ENCODE results near the gene LARGE2. TPM values are rescaled to one million over a fixed set of nuclear protein-coding genes. Genes with fewer than 3 reads are reported as not detected.

Gene LARGE2
- total and polyA plus RNA-seq, 2 of the 13 experiments (the other 11 are each of a cell fraction or from before 2014, with no cell fraction given), result 8.5 to 21.6 TPM

- TF ChIP-seq PITX1 (CRISPR knock-in tag; IDR thresholded peaks at IDR 0.05) (no peak), NFE2L2 (IDR thresholded peaks at IDR 0.05; ENCODE audit: low read length) (no peak), PATZ1 (CRISPR knock-in tag; IDR thresholded peaks at IDR 0.05) (peak; percentile 86), EHMT2 (IDR thresholded peaks at IDR 0.05; ENCODE audit: borderline replicate concordance, low read depth, low read length) (no peak), ZNF333 (CRISPR knock-in tag; IDR thresholded peaks at IDR 0.05; ENCODE audit: borderline replicate concordance) (no peak), GATA4 (IDR thresholded peaks at IDR 0.05; ENCODE audit: borderline replicate concordance, low read depth) (no peak), HNRNPLL (IDR thresholded peaks at IDR 0.05; ENCODE audit: low read depth, low read length, poor library complexity, severe bottlenecking) (peak; percentile 50), ZMYM3 (CRISPR knock-in tag; IDR thresholded peaks at IDR 0.05) (no peak), DNMT3B (CRISPR knock-in tag; conservative IDR thresholded peaks at IDR 0.05) (no peak), ZNF776 (CRISPR knock-in tag; IDR thresholded peaks at IDR 0.05) (no peak), ZNF607 (CRISPR knock-in tag; IDR thresholded peaks at IDR 0.05; ENCODE audit: borderline replicate concordance) (no peak), SIX1 (CRISPR knock-in tag; IDR thresholded peaks at IDR 0.05; ENCODE audit: borderline replicate concordance) (peak; percentile 89)
- TF ChIP-seq, protein P1, sequence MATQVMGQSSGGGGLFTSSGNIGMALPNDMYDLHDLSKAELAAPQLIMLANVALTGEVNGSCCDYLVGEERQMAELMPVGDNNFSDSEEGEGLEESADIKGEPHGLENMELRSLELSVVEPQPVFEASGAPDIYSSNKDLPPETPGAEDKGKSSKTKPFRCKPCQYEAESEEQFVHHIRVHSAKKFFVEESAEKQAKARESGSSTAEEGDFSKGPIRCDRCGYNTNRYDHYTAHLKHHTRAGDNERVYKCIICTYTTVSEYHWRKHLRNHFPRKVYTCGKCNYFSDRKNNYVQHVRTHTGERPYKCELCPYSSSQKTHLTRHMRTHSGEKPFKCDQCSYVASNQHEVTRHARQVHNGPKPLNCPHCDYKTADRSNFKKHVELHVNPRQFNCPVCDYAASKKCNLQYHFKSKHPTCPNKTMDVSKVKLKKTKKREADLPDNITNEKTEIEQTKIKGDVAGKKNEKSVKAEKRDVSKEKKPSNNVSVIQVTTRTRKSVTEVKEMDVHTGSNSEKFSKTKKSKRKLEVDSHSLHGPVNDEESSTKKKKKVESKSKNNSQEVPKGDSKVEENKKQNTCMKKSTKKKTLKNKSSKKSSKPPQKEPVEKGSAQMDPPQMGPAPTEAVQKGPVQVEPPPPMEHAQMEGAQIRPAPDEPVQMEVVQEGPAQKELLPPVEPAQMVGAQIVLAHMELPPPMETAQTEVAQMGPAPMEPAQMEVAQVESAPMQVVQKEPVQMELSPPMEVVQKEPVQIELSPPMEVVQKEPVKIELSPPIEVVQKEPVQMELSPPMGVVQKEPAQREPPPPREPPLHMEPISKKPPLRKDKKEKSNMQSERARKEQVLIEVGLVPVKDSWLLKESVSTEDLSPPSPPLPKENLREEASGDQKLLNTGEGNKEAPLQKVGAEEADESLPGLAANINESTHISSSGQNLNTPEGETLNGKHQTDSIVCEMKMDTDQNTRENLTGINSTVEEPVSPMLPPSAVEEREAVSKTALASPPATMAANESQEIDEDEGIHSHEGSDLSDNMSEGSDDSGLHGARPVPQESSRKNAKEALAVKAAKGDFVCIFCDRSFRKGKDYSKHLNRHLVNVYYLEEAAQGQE (IDR thresholded peaks at IDR 0.05; ENCODE audit: borderline replicate concordance in 1 of 2, low read depth in 1 of 2, low read length in 2 of 2), result peak in 1 of 2 experiments; percentile 66
- TF ChIP-seq, protein P2, sequence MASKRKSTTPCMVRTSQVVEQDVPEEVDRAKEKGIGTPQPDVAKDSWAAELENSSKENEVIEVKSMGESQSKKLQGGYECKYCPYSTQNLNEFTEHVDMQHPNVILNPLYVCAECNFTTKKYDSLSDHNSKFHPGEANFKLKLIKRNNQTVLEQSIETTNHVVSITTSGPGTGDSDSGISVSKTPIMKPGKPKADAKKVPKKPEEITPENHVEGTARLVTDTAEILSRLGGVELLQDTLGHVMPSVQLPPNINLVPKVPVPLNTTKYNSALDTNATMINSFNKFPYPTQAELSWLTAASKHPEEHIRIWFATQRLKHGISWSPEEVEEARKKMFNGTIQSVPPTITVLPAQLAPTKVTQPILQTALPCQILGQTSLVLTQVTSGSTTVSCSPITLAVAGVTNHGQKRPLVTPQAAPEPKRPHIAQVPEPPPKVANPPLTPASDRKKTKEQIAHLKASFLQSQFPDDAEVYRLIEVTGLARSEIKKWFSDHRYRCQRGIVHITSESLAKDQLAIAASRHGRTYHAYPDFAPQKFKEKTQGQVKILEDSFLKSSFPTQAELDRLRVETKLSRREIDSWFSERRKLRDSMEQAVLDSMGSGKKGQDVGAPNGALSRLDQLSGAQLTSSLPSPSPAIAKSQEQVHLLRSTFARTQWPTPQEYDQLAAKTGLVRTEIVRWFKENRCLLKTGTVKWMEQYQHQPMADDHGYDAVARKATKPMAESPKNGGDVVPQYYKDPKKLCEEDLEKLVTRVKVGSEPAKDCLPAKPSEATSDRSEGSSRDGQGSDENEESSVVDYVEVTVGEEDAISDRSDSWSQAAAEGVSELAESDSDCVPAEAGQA (IDR thresholded peaks at IDR 0.05; ENCODE audit: low read depth), result no peak
- TF ChIP-seq, protein P2 (CRISPR knock-in tag; IDR thresholded peaks at IDR 0.05; ENCODE audit: borderline replicate concordance), result no peak
- TF ChIP-seq, protein P3, sequence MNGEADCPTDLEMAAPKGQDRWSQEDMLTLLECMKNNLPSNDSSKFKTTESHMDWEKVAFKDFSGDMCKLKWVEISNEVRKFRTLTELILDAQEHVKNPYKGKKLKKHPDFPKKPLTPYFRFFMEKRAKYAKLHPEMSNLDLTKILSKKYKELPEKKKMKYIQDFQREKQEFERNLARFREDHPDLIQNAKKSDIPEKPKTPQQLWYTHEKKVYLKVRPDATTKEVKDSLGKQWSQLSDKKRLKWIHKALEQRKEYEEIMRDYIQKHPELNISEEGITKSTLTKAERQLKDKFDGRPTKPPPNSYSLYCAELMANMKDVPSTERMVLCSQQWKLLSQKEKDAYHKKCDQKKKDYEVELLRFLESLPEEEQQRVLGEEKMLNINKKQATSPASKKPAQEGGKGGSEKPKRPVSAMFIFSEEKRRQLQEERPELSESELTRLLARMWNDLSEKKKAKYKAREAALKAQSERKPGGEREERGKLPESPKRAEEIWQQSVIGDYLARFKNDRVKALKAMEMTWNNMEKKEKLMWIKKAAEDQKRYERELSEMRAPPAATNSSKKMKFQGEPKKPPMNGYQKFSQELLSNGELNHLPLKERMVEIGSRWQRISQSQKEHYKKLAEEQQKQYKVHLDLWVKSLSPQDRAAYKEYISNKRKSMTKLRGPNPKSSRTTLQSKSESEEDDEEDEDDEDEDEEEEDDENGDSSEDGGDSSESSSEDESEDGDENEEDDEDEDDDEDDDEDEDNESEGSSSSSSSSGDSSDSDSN (CRISPR knock-in tag; IDR thresholded peaks at IDR 0.05), result peak; percentile 71
Observed at GRCh38 chr11:45896422-45896984, 26.0 kb upstream of the LARGE2 start (continued).

All from HepG2 (cell line).